CD4-positive, alpha-beta T cell treated with Interleukin-17A for 1 hour (primary cell): Measurements from ENCODE around the gene RBM34.
"Not testable (repeated sequence)": the region's sequence is repeated elsewhere in the genome, so short reads cannot be mapped to it uniquely, and the experiment has no call there.

Experiments used
- DNase-seq: peaks from one replicate; pipeline ENCODE4 v3.0.0-alpha.2; 2020

RBM34 gene

DNA sequence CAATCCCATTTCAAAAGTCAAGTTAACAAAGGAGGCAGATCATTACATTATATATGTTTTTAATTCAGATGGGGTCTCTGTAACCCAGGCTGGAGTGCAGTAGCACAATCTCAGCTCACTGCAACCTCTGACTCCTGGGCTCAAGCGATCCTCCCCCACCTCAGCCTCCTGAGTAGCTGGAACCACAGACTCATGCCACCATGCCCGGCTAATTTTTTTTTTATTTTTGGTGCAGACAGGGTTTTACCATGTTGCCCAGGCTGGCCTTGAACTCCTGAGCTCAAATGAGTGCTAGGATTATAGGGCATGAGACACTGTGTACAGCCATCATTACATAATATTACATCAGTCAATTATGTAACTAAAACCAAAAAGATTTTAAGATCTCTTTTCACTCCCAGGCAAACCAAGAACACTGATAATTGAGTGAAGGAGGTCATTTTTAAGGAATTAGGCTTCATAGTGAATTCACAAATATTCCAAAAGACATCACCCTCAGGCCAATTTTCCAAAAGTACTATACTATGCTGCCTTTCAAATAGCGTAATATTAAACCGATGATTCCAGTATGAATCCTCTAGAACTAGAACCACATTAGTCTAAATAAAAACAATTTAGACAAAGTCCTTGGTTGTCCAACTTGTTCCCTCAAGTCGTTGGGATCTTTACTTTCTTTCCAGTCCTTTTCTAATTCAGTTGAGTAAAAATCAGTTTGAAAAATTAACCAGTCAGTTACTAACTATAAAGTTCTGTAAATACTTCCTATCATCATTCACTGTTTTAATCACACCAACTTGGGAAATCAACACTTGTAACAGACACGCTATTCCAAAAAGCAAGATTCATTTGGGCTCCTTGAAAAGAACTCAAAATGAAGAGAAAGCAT, 48.5 kb downstream of the RBM34 start:
- DNase-seq = no peak

DNA sequence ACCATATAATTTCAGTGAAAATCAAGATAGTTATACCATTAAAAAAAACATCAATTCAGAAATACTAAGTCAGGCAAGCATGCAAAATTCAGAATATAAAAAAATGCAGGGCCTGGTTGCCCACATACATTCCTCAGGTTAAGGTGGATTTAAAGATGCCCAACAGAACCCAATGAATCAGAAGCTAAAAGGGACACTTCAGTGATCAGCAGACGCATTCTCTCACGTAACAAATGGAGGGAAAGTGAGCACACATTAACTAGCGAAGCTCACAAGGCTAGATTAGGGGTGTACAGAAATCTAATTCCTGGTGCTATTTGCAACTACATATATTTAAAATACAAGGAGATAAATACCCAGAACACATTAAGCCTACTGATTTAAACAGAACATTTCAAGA, 49.9 kb downstream of the RBM34 start:
- DNase-seq = no peak

- DNase-seq = no peak
Observed at GRCh38 chr1:235108876-235109275, 52.2 kb downstream of the RBM34 start.

DNA sequence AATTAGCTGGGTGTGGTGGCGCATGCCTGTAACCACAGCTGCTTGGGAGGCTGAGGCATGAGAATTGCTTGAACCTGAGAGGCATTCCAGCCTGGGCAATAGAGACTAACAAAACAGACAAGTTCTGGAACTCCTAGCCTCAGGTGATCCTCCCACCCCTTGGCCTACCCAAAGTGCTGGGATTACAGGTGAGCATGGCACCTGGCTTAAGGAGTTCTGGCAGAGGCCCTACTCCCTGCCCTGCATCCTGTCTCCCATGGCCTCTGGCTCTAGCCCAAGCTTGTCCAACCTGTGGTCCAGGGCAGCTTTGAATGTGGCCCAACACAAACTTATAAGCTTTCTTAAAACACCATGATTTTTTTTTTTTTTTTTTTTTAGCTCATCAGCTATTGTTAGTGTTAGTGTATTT, 52.9 kb downstream of the RBM34 start:
- DNase-seq = no peak

- no peak for DNase-seq
Observed at GRCh38 chr1:235107368-235108184, 53.5 kb downstream of the RBM34 start.

DNA sequence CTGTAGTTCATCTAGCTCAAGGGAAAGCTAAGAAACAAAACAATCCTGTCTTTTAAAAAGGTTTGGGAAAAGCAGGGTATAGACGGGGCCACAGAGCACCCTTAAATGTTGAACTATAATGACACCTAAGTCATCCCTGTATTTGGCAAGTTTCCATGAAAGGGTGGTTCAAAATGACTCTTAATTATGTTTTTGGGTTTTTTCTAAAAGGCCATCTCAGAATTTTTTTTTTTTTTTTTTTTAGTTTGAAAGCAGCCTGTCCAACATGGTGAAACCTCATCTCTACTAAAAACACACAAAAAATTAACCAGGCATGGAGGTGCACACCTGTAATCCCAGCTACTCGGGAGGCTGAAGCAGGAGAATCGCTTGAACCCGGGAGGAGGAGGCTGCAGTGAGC, 54.6 kb downstream of the RBM34 start:
- no peak for DNase-seq

DNA sequence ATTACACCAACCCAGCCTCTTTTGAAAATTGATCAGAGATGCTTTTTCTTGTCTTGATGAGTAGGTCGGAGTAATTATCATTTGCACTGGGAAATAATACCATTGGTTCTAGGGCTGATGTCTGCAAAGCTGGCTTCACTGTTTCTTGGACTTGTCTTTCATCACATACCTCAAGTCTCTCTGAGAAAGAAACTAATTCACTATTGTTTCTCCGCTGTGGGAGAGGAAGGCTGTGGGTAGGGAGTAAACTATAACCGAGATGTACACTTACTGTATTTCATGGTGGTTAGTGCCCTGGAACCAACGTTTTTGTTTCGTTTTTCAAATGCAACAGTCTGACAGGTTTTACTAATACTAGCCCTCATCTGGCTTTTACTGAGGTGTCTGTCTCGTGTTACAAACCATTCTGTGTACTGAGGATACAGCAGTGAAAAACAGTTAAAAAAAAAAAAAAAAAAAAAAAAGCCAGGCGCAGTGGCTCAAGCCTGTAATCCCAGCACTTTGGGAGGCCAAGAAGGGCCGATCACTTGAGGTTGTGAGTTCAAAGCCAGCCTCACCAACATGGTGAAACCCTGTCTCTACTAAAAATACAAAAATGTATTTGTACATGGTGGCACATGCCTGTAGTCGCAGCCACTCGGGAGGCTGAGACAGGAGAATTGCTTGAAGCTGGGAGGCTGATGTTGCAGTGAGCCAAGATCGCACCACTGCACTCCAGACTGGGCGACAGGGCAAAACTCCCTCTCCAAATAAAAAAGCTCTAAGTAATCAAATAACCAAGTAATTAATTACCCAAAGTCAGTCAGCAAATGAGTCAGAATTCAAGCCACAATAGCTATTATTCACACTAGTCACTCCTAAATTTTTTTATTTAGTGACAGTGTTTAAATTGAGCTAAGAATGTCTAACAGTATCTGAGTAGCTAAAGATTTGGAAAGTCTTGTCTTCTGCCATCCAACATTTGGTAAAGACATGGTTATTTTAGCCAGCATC, 55.7 kb downstream of the RBM34 start:
- DNase-seq = peak; percentile 62

DNA sequence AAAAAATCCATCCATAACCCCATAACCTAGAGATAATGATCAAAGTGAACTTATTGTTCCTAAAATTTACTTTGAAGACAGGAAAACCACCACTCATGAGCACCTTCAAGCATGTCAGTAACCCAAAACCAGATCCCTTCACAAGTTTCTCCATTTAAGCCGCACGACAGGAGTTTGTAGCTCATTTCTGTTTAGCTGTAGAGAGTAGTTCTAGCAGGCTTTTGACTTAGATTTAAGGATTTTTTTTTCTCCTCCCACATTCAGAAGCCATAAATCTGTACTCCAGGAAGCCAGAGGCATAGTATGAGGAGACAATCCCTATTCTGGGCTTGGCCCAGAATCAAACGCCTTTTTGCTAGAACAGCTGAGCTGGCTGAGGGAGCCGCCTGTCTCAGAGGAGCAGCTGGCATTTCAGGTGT, 58.0 kb downstream of the RBM34 start:
- peak; percentile 61 for DNase-seq

DNA sequence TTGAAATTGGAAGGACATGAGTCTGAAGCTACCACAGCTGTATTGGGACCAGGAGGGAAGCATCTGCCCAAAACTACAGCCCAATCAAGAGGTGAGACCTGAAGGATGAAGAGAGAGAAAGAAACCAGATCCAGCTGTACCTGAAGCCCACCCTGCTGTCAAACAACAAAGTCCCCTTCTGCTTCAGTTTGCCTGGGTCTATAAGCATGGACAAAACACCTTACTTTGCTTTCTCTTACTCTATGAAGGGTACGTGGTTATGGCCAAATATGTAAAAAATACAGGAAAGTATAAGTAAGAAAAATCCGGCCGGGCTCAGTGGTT, 58.8 kb downstream of the RBM34 start:
- no peak for DNase-seq

GRCh38 chr1:235101558-235102258, 59.3 kb downstream of the RBM34 start:
- no peak for DNase-seq

GRCh38 chr1:235100194-235100772, 60.8 kb downstream of the RBM34 start:
- DNase-seq = no peak

- no peak for DNase-seq
Observed at GRCh38 chr1:235098991-235099390, 62.1 kb downstream of the RBM34 start.

DNA sequence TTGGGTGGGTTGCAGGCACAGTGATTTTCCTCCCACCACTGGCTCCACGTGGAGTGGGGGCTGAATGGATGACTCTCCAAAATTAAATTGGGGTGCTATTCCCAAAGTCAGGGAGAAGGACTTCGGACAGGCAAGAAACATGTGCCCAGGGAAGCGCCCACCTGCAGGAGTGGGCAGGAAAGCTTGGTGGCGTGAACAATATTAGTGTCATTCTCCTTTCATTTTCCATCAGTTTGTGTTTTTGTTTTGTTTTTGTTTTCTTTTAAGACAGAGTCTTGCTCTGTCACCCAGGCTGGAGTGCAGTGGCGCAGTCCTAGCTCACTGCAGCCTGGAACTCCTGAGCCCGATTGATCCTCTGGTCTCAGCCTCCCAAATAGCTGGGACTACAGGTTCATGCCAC, 62.5 kb downstream of the RBM34 start:
- no peak for DNase-seq

DNA sequence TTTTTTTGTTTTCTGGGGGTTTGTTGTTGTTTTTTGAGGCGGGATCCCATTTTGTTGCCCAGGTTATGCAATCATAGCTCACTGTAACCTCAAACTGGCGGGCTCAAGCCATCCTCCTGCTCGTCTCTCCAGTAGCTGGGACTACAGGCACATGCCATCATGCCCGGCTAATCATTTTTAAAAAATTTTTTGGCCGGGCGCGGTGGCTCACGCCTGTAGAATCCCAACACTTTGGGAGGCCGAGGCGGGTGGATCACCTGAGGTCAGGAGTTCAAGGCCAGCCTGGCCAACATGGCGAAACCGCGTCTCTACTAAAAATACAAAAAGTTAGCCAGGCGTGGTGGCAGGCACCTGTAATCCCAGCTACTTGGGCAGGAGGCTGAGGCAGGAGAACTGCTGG, 63.5 kb downstream of the RBM34 start:
- not testable (repeated sequence) for DNase-seq

GRCh38 chr1:235095938-235096562, 65.0 kb downstream of the RBM34 start:
- no peak for DNase-seq

- peak; percentile 84 for DNase-seq
Observed at GRCh38 chr1:235093696-235094592, 67.1 kb downstream of the RBM34 start.

GRCh38 chr1:235093013-235093695, 67.9 kb downstream of the RBM34 start:
- no peak for DNase-seq

GRCh38 chr1:235092415-235092814, 68.6 kb downstream of the RBM34 start:
- DNase-seq = not testable (repeated sequence)

GRCh38 chr1:235092045-235092406, 69.0 kb downstream of the RBM34 start:
- not testable (repeated sequence) for DNase-seq
